BJ (cell line): ENCODE data around the gene POLE4. TPM values are rescaled to one million over a fixed set of nuclear protein-coding genes. Genes with fewer than 3 reads are reported as not detected.

Source experiments
- CTCF ChIA-PET: fragments of 350-600 bp; formaldehyde crosslinking; extraction: SDS; loops from one replicate; lab custom pipeline; 2021; ENCODE audit warnings: antibody characterized with exemption, inconsistent platforms; lab: Yijun Ruan, JAX
- POLR2A ChIA-PET: fragments of 300-600 bp; sonication (Branson Sonifier 250); formaldehyde crosslinking; extraction: SDS; loops from one replicate; lab custom pipeline; 2021; ENCODE audit warnings: antibody characterized with exemption; lab: Charles Lee
- DNase-seq: peaks from one replicate; pipeline ENCODE4 v3.0.0-alpha.2; 2011; ENCODE audit warnings: low read depth
- H3K27me3 ChIP-seq: 2 replicates; pipeline ENCODE4 v1.6.0; 2011; ENCODE audit warnings: low read length; ENCODE audit not compliant: control insufficient read depth, insufficient read depth
- H3K36me3 ChIP-seq: 2 replicates; pipeline ENCODE4 v1.5.1; 2011; ENCODE audit warnings: low read length; ENCODE audit not compliant: control insufficient read depth, insufficient read depth
- H3K4me3 ChIP-seq: 2 replicates; pipeline ENCODE4 v1.5.1; 2011; ENCODE audit warnings: low read depth, mild to moderate bottlenecking, control low read depth, low read length
- CTCF ChIP-seq: IDR thresholded peaks from 2 replicates; pipeline ENCODE4 v1.5.1; 2011; ENCODE audit warnings: low read depth, mild to moderate bottlenecking, control low read depth, inconsistent platforms, low read length, moderate library complexity; ENCODE audit not compliant: insufficient read depth
- polyA minus RNA-seq: library from RNA; depleted of rRNA, polyadenylated mRNA; stranded (reverse); fragments of >200 nt; gene quantifications from 2 replicates; pipeline ENCODE4 v1.2.3, GENCODE V29; 2011; rRNA and poly(A)+ RNA removed
- polyA plus RNA-seq: library from polyadenylated mRNA; depleted of rRNA; stranded (reverse); fragments of >200 nt; gene quantifications from 2 replicates; pipeline ENCODE4 v1.2.3, GENCODE V29; 2011; rRNA removed

The POLE4 gene
- polyA plus RNA-seq (32.2 and 54.0 TPM in 2 replicates), polyA minus RNA-seq (5.3 and 13.3 TPM in 2 replicates)

GRCh38 chr2:74958274-74959105 lies at the start of gene POLE4:
Gene POLE4, plus strand, starts transcription at chr2:74958643. Its CDS starts 37 bp downstream, at chr2:74958680.
- POLR2A ChIA-PET, result no interaction called here
- Histone ChIP-seq H3K4me3 (peak within 1 kb of the TSS; percentile 71), H3K27me3 (no peaks in the 10 kb centered on the region), H3K36me3 (peaks cover 1% of the 10 kb centered on the region; the same call in 1 of the 2 replicates)
- TF ChIP-seq CTCF, result no peak
- peak; percentile 30 for DNase-seq
- CTCF ChIA-PET, result no interaction called here

- ChIA-PET POLR2A (no interaction called here), CTCF (interaction anchor here (0.6 to 0.8 kb wide), 3 partner anchors 9 to 459 kb away, joined by 3 to 4 read pairs (median 3); no protein-coding TSS in a partner anchor)
- Histone ChIP-seq H3K4me3 (peak overlapping the region; percentile 10), H3K36me3 (no peaks in the 10 kb centered on the region), H3K27me3 (no peaks in the 10 kb centered on the region)
- no peak for TF ChIP-seq CTCF
- no peak for DNase-seq
These were observed 49.5 kb upstream of the POLE4 start for GRCh38 chr2:74908748-74909444.

- no peaks in the 10 kb centered on the region for H3K27me3 ChIP-seq
- ChIA-PET POLR2A (no interaction called here), CTCF (no interaction called here)
- no peak overlapping the region for H3K4me3 ChIP-seq
- no peak for DNase-seq
- H3K36me3 ChIP-seq, result no peaks in the 10 kb centered on the region
- no peak for TF ChIP-seq CTCF
These were observed 48.2 kb upstream of the POLE4 start for GRCh38 chr2:74910245-74910644.

GRCh38 chr2:74911061-74911460 lies 47.4 kb upstream of the POLE4 start:
- DNase-seq, result no peak
- no peaks in the 10 kb centered on the region for H3K27me3 ChIP-seq
- TF ChIP-seq CTCF, result no peak
- ChIA-PET POLR2A (no interaction called here), CTCF (interaction anchor here (1.0 kb wide), 1 partner anchor 74 kb away, joined by 3 read pairs; no protein-coding TSS in a partner anchor)
- H3K36me3 ChIP-seq, result no peaks in the 10 kb centered on the region
- H3K4me3 ChIP-seq, result no peak overlapping the region

GRCh38 chr2:74915743-74916142 lies 42.7 kb upstream of the POLE4 start:
- Histone ChIP-seq H3K27me3 (no peaks in the 10 kb centered on the region), H3K4me3 (no peak overlapping the region), H3K36me3 (no peaks in the 10 kb centered on the region)
- ChIA-PET POLR2A (no interaction called here), CTCF (interaction anchor here (1.0 to 1.2 kb wide), 2 partner anchors 12 to 17 kb away, joined by 3 read pairs; no protein-coding TSS in a partner anchor)
- DNase-seq, result no peak
- TF ChIP-seq CTCF, result no peak
